Measurements from ENCODE around the gene HSPBP1.

DNA sequence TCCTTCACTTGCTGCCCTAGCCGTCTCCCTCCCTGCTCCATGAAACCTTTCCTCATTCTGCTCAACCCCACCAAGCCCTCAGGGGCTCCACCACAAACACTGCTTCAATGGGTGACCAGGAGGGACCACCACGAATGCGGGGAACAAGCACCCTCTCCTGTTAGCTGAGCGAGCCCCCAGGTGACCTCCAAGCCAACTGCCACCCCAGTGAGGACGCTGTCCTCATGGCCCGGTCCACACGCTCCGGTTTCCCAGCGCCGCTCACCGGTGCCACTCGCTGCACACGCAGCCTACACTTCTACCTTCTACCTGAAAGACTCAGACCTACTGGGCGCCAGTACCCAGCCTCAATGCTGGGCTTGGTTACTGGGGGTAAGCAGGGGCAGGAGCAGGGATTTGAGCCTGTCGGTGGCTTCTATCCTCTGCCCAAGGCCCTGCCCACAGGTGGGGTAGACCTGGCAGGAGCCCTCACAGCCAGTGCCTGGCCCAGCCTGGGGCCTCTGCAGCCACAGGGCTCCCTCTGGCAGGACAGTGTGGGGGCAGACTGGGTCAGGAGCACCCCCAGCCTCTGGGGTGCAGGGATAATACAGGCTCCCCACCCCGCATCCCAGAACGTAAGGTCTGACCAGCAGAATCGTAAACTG lies 50.6 kb downstream of the HSPBP1 start:
- TF ChIP-seq EZH2phosphoT487 (IDR thresholded peaks at IDR 0.05; ENCODE audit: low read length) (no peak), EZH2 (optimal IDR thresholded peaks at IDR 0.05; ENCODE audit: low read depth, low read length) (no peak)
- TF ChIP-seq, protein P1, sequence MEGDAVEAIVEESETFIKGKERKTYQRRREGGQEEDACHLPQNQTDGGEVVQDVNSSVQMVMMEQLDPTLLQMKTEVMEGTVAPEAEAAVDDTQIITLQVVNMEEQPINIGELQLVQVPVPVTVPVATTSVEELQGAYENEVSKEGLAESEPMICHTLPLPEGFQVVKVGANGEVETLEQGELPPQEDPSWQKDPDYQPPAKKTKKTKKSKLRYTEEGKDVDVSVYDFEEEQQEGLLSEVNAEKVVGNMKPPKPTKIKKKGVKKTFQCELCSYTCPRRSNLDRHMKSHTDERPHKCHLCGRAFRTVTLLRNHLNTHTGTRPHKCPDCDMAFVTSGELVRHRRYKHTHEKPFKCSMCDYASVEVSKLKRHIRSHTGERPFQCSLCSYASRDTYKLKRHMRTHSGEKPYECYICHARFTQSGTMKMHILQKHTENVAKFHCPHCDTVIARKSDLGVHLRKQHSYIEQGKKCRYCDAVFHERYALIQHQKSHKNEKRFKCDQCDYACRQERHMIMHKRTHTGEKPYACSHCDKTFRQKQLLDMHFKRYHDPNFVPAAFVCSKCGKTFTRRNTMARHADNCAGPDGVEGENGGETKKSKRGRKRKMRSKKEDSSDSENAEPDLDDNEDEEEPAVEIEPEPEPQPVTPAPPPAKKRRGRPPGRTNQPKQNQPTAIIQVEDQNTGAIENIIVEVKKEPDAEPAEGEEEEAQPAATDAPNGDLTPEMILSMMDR (IDR thresholded peaks at IDR 0.05; ENCODE audit: low read length), result no peak

Data from MM.1S (cell line).